GM23338 (cell line): ENCODE measurements around the gene AHNAK2. TPM values are rescaled to one million over a fixed set of nuclear protein-coding genes. Genes with fewer than 3 reads are reported as not detected.

Experiments used
- ATAC-seq: fragments of 200-7000 bp; cut with Tn5 transposase; 3 replicates; pipeline ENCODE4 v1.9.1; 2020
- DNase-seq: peaks from one replicate; pipeline ENCODE4 v3.0.0-alpha.2; 2015; ENCODE audit warnings: low spot score
- H2AFZ ChIP-seq: fragments of 200-600 bp; sonication (generic); 2 replicates; pipeline ENCODE4 v1.8.0; 2016; ENCODE audit warnings: antibody characterized with exemption, mild to moderate bottlenecking, moderate library complexity
- H3F3A ChIP-seq: fragments of 200-600 bp; sonication (generic); replicated peaks from 2 replicates; pipeline ENCODE4 v1.8.0; 2017; ENCODE audit warnings: antibody characterized with exemption, mixed run types, low read depth
- H3K27ac ChIP-seq: fragments of 200-600 bp; sonication (generic); 2 replicates; pipeline ENCODE4 v1.6.1; 2016; ENCODE audit warnings: low read depth
- H3K27me3 ChIP-seq: fragments of 200-600 bp; sonication (generic); 2 replicates; pipeline ENCODE4 v1.8.0; 2016; ENCODE audit warnings: mild to moderate bottlenecking, mixed run types, moderate library complexity; ENCODE audit not compliant: insufficient read depth
- H3K36me3 ChIP-seq: fragments of 200-600 bp; sonication (generic); 2 replicates; pipeline ENCODE4 v1.8.0; 2016; ENCODE audit warnings: mild to moderate bottlenecking; ENCODE audit not compliant: insufficient read depth
- H3K4me1 ChIP-seq: fragments of 200-600 bp; sonication (generic); 2 replicates; pipeline ENCODE4 v1.8.0; 2016; ENCODE audit warnings: mild to moderate bottlenecking, moderate library complexity; ENCODE audit not compliant: insufficient read depth
- H3K4me2 ChIP-seq: fragments of 200-600 bp; sonication (generic); 2 replicates; pipeline ENCODE4 v1.7.1; 2017; ENCODE audit warnings: mixed run types
- H3K4me3 ChIP-seq: fragments of 200-600 bp; sonication (generic); 2 replicates; pipeline ENCODE4 v1.6.1; 2016; ENCODE audit warnings: mixed run types
- H3K79me2 ChIP-seq: fragments of 200-600 bp; sonication (generic); replicated peaks from 2 replicates; pipeline ENCODE4 v1.8.0; 2017; ENCODE audit warnings: mild to moderate bottlenecking; ENCODE audit not compliant: insufficient read depth
- H3K9me2 ChIP-seq: fragments of 200-600 bp; sonication (generic); 2 replicates; pipeline ENCODE4 v1.8.0; 2017; ENCODE audit not compliant: insufficient read depth
- H4K20me1 ChIP-seq: fragments of 200-600 bp; sonication (generic); replicated peaks from 2 replicates; pipeline ENCODE4 v1.8.0; 2017; ENCODE audit warnings: mild to moderate bottlenecking; ENCODE audit not compliant: insufficient read depth
- H3K27ac Mint-ChIP-seq: 2 replicates; pipeline ENCODE4 v1.8.0; 2020; ENCODE audit warnings: inconsistent platforms, mild to moderate bottlenecking, moderate library complexity, mixed read lengths
- H3K27me3 Mint-ChIP-seq: 3 replicates; pipeline ENCODE4 v1.8.0; 2022; ENCODE audit warnings: low read depth, mild to moderate bottlenecking, moderate library complexity, mixed read lengths, inconsistent platforms; ENCODE audit not compliant: insufficient read depth, poor library complexity
- H3K36me3 Mint-ChIP-seq: 3 replicates; pipeline ENCODE4 v1.8.0; 2021; ENCODE audit warnings: low read depth, mild to moderate bottlenecking, inconsistent platforms, moderate library complexity, mixed read lengths
- H3K4me1 Mint-ChIP-seq: 3 replicates; pipeline ENCODE4 v1.8.0; 2020; ENCODE audit warnings: mild to moderate bottlenecking, inconsistent platforms, mixed read lengths
- H3K4me3 Mint-ChIP-seq: 3 replicates; pipeline ENCODE4 v1.8.0; 2021; ENCODE audit warnings: moderate library complexity, mild to moderate bottlenecking, inconsistent platforms, mixed read lengths
- H3K9me3 Mint-ChIP-seq: 3 replicates; pipeline ENCODE4 v1.8.0; 2020; ENCODE audit warnings: moderate library complexity, mild to moderate bottlenecking, inconsistent platforms, mixed read lengths
- CREB1 ChIP-seq: fragments of 250-450 bp; sonication (Bioruptor Pico); IDR thresholded peaks from 2 replicates; pipeline ENCODE4 v1.5.0; 2020; ENCODE audit warnings: low read depth, mild to moderate bottlenecking, moderate library complexity
- CTCF ChIP-seq, 2 experiments: fragments of 200-600 bp in 1 of 2; sonication (generic) in 1 of 2; conservative IDR thresholded peaks; 2 replicates each; pipeline versions ENCODE4 v1.5.1 to v1.6.1; 2016 to 2017; ENCODE audit warnings: antibody characterized with exemption in 2 of 2, low read depth in 2 of 2, mild to moderate bottlenecking in 2 of 2, moderate library complexity in 1 of 2
- POLR2AphosphoS5 ChIP-seq: IDR thresholded peaks from 2 replicates; pipeline ENCODE4 v1.6.1; 2016; ENCODE audit warnings: antibody characterized with exemption, low read depth
- REST ChIP-seq: IDR thresholded peaks from one replicate; pipeline ENCODE4 v1.6.1; 2018; ENCODE audit warnings: antibody characterized with exemption; ENCODE audit not compliant: unreplicated experiment
- ZNF462 ChIP-seq: fragments of 250-450 bp; sonication (Bioruptor Pico); IDR thresholded peaks from 2 replicates; pipeline ENCODE4 v1.5.0; 2020; ENCODE audit warnings: mild to moderate bottlenecking, moderate library complexity
- polyA plus RNA-seq: library from polyadenylated mRNA; unstranded; fragments of >200 nt; fragmentation: Nextera tagmentation; extraction: Ambion mirVana; gene quantifications from 2 replicates; pipeline ENCODE4 v1.2.1, GENCODE V29; 2016
- total RNA-seq: library from RNA; depleted of rRNA; stranded (reverse); fragments of >200 nt; shearing (Covaris generic); gene quantifications from 2 replicates; pipeline ENCODE4 v1.2.3, GENCODE V29; 2014

The AHNAK2 gene
- total and polyA plus RNA-seq, 2 experiments from 2014 or later: 1.1 to 2.6 TPM

GRCh38 chr14:104986487-104987164 is 8.5 kb upstream of the AHNAK2 start:
- Histone ChIP-seq H3K4me1 (no peaks in the 10 kb centered on the region), H3K27ac (no peak overlapping the region), H3K79me2 (no peaks in the 10 kb centered on the region), H3K4me3 (peak overlapping the region; percentile 68; the same call in 1 of the 2 replicates), H3K9me2 (no peaks in the 10 kb centered on the region), H3K36me3 (no peaks in the 10 kb centered on the region), H4K20me1 (no peaks in the 10 kb centered on the region), H3F3A (no peaks in the 10 kb centered on the region), H3K4me2 (peak overlapping the region; percentile 88; the same call in 1 of the 2 replicates), H2AFZ (no peak overlapping the region), H3K27me3 (no peaks in the 10 kb centered on the region)
- Mint-ChIP-seq H3K36me3 (no peaks in the 10 kb centered on the region; the same call in 1 of the 3 replicates), H3K9me3 (no peaks in the 10 kb centered on the region; the same call in 2 of the 3 replicates), H3K27ac (no peak overlapping the region), H3K4me1 (no peaks in the 10 kb centered on the region; the same call in 2 of the 3 replicates), H3K4me3 (peak overlapping the region; percentile 70), H3K27me3 (peaks cover 3% of the 10 kb centered on the region)
- DNase-seq (no peak), ATAC-seq (no peak)
- TF ChIP-seq REST: no peak

GRCh38 chr14:104985675-104986486 is 7.7 kb upstream of the AHNAK2 start, which contains the start of gene CLBA1:
CLBA1 (plus strand) TSS chr14:104985788; CDS start chr14:104986432, 644 bp downstream.
- peak; percentile 90 for ATAC-seq
- H3K4me3 Mint-ChIP-seq: peak within 1 kb of the TSS; percentile 70

More at GRCh38 chr14:104985675-104986486, 7.7 kb upstream of the AHNAK2 start, which contains the start of gene CLBA1:
- Histone ChIP-seq H3F3A (no peaks in the 10 kb centered on the region), H4K20me1 (no peaks in the 10 kb centered on the region), H3K27ac (no peak within 1 kb of the TSS), H3K27me3 (no peaks in the 10 kb centered on the region), H3K79me2 (no peaks in the 10 kb centered on the region), H2AFZ (no peak within 1 kb of the TSS), H3K9me2 (no peaks in the 10 kb centered on the region), H3K36me3 (no peaks in the 10 kb centered on the region), H3K4me2 (peak within 1 kb of the TSS; percentile 88), H3K4me3 (peak within 1 kb of the TSS; percentile 68), H3K4me1 (no peaks in the 10 kb centered on the region)
- TF ChIP-seq POLR2AphosphoS5: peak; percentile 32; the same call in 1 of the 2 replicates
- TF ChIP-seq CTCF (conservative IDR thresholded peaks at IDR 0.05; ENCODE audit: low read depth in 2 of 2): no peak
- TF ChIP-seq CREB1 (CRISPR knock-in tag): peak; percentile 69; the same call in 1 of the 2 replicates
- no peak for TF ChIP-seq ZNF462 (CRISPR knock-in tag)
- no peaks in the 10 kb centered on the region; the same call in 2 of the 3 replicates for H3K4me1 Mint-ChIP-seq
- peaks cover 3% of the 10 kb centered on the region for H3K27me3 Mint-ChIP-seq
- no peak within 1 kb of the TSS for H3K27ac Mint-ChIP-seq
- DNase-seq: peak; percentile 90
- no peaks in the 10 kb centered on the region; the same call in 2 of the 3 replicates for H3K36me3 Mint-ChIP-seq
- no peaks in the 10 kb centered on the region; the same call in 2 of the 3 replicates for H3K9me3 Mint-ChIP-seq
